Erythroblast (primary cell): ENCODE measurements around the gene CCDC40.
"Not testable (repeated sequence)": the region's sequence is repeated elsewhere in the genome, so short reads cannot be mapped to it uniquely, and the experiment has no call there.

ENCODE experiments used
- GATA1 ChIP-seq: IDR thresholded peaks from 2 replicates; pipeline ENCODE4 v1.6.1; 2011; ENCODE audit warnings: low read depth, mild to moderate bottlenecking, control low read depth, low read length, moderate library complexity
- POLR2A ChIP-seq: IDR thresholded peaks from 2 replicates; pipeline ENCODE4 v1.6.1; 2011; ENCODE audit warnings: mild to moderate bottlenecking, low read length

DNA sequence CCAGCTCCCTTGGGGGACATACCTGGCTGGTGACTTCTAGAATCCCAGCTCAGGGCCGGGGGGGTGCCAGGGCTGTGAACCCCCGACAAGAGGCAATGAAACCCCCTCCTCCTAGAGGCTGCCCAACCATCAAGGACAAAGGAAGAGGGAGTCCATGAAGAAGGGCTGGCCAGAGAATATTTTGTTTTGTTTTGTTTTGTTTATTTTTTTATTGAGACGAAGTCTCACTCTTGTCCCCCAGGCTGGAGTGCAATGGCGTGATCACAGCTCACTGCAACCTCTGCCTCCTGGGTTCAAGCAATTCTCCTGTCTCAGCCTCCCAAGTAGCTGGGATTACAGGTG, 42.2 kb upstream of the CCDC40 start:
- TF ChIP-seq POLR2A, GATA1: not testable (repeated sequence)
